Upper lobe of left lung (tissue), 4 donors: ENCODE measurements around the gene FRYL.

Experiments
- CTCF ChIP-seq, 6 experiments: fragments of 450-650 bp in 4 of 6; fragments of 200-600 bp in 2 of 6; sonication (generic) in 2 of 6; IDR thresholded peaks; one replicate each; pipeline ENCODE4 v1.5.1; 2016 to 2019; ENCODE audit warnings: antibody characterized with exemption in 6 of 6
- POLR2A ChIP-seq, 4 donors: fragments of 450-650 bp; IDR thresholded peaks; one replicate each; pipeline ENCODE4 v1.5.1; 2016 to 2017; ENCODE audit warnings: antibody characterized with exemption in 4 of 4, mild to moderate bottlenecking in 2 of 4
- POLR2AphosphoS5 ChIP-seq, 2 donors: sonication (generic); formaldehyde crosslinking; IDR thresholded peaks; one replicate each; pipeline ENCODE4 v1.5.1; 2017; ENCODE audit warnings: antibody characterized with exemption in 2 of 2

GRCh38 chr4:48687313-48688051 is 92.6 kb downstream of the FRYL start:
- TF ChIP-seq POLR2AphosphoS5 (IDR thresholded peaks at IDR 0.05) (no peak), CTCF (IDR thresholded peaks at IDR 0.05) (no peak), POLR2A (IDR thresholded peaks at IDR 0.05) (no peak)
